Stimulated activated CD4-positive, alpha-beta T cell treated with anti-CD3 and anti-CD28 coated beads, Interleukin-4, amount 100 ng/mL, for 4 hours (primary cell): ENCODE measurements around the gene AIF1L.
"Not testable (repeated sequence)": the region's sequence is repeated elsewhere in the genome, so short reads cannot be mapped to it uniquely, and the experiment has no call there.

Experiments used
- DNase-seq, 2 experiments: peaks; one replicate each; pipeline ENCODE4 v3.0.0-alpha.2; 2020

The AIF1L gene

GRCh38 chr9:131099845-131100244 is 3.5 kb downstream of the AIF1L start:
- DNase-seq = not testable (repeated sequence)

- no peak for DNase-seq
These were observed 4.1 kb downstream of the AIF1L start for GRCh38 chr9:131100445-131100844.

- DNase-seq = no peak
These were observed 5.1 kb downstream of the AIF1L start for GRCh38 chr9:131101207-131101964.

DNA sequence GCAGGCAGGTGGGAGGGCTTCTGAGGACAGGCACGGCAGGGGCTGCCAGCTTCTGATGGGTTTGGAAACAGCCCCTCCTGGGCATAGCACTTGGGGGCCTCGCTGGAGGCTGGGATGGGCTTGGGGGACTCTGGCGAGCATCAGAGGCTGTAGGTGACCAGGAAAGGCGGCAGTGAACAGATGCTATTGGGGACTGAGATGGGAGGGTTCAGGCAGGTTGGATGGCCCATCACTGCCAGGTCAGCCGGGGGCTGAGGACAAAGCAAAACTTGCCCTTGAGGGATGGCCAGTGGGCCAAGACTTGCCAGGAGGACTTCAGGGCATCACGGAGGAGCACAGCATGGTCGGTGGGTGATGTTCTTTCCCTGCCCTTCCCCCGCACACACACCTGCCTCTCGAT is 6.7 kb downstream of the AIF1L start:
- no peak for DNase-seq

DNA sequence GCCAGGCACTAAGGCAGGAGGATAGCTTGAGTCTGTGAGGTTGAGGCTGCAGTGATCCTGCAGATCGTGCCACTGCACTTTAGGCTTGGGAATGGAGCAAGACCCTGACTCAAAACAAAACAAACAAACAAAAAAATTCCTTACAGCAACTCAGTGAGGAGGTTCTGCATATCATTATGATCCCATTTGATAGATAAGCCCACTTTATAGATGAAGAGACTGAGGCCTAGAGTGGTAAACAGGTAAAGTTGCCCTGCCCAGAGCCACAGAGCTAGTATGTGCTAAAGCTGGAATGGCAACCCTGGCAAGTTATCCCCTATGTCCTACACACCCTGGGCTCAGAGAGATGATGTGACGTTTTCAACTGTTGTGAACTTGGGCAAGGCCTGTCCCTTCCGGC is 7.2 kb downstream of the AIF1L start:
- DNase-seq = no peak

DNA sequence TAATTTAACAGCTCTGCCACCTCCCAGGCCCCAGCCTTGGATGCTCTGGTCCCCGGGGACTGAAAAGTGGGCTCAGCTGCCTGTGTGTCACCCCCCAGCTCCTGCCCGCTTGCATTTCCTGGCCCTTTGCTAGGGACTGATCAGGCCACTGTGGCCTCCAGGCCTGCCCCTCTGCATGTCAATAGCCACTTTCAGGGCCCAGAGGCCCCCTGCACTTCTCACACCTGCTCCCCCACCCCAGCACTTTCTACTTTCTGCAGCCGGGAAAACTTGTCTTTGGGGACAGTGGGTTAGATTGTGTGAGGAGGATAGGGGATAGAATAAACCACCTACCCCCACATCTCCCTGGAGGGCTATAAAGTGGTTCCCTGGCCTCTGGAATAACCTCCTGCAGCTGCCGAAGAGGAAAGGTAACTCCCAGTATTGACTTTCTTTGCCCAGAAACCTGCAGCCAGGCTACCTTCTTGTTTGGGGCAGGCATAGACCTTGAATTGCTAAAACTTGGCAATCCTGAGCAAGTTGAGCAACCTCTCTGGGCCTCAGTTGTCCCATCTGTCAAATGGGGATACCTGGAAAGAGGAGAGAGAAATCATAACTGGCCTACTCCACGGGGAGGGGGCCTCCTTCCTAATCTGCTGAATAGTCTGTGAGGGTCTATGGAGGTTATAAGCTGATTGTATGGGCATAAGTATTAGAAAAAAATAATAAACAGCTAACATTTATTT is 7.8 kb downstream of the AIF1L start:
- no peak for DNase-seq

GRCh38 chr9:131105952-131106351 is 9.6 kb downstream of the AIF1L start:
- no peak for DNase-seq

DNA sequence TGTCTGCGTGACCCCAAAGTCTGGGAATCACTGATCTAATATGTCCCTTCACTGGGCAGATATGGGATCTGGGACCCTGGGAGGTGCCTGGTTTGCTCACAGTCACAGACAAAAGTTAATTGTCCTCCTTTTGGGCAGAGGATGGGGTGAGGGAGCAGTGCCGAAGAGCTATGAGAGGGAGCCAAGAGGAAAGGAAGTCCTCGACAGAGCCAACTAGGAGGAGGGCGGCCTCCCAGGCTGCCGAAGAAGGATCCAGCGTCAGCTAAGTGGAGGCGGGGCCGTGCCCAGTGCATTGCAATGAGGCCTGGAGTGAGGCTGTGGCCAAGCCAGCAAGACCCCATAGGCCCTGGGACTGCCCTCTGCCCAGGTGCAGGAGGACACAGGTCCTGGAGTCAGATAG is 11.4 kb downstream of the AIF1L start:
- DNase-seq = no peak

- no peak for DNase-seq
These were observed 15.0 kb downstream of the AIF1L start for GRCh38 chr9:131111186-131111853.

DNA sequence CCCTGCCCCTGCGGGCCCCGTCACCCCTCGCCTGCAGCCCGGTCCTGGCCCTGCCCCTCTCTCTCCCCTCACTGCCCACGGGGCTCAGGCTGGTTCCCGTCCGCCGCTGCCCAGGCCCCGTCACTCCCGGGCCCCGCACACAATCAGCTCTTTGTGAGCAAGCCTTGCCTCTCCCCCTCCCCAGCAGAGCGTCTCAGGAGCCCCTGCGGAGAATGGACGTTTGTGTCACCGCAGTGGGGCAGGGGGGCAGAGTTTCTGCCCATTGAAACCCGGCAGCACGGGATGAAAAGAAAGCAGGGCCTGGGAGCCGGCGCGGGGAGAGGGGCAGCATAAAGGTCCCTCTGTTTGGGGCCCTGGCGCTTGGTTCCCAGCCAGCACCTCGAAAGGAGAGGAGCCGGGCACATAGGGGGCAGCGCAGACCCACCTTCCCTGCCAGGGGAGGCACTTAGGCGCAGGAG is 15.6 kb downstream of the AIF1L start:
- no peak for DNase-seq

DNA sequence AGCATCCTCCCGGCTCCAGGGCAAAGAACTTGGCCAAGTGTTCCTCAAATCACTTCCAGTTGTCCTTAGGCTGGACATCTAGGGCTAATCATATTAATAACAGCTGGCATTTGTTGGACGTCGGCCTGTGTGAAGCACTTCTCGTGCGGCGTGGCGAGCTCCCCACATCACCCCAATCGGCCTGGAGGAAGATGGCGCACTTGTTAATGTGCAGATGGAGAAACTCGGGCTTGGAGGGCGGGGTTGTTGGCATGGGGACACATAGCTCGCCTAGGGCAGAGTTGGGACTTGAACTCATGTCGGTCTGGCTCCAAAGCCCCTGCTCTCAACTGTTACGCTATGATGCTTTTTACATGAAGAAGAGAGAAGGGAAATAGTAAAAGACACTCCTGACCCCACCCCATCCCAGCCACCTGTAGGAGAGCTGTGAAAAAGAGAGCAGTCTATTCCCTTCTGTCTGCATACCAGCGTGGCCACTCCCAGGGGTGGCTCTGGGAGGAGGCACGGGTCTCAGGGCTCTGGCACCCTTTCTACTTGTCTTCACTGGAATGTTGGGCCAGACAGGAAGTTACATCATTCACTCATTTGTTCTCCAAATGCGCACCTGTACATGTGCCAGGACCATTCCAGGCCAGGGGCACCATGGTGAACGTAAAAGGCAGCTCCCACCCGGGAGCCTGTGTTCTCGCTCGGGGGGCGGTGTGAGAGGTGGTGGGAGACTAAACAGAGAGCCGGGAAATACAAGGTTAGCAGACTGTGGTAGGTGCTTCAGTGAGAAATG is 16.2 kb downstream of the AIF1L start:
- no peak for DNase-seq

- no peak for DNase-seq
These were observed 17.3 kb downstream of the AIF1L start for GRCh38 chr9:131113655-131114054.

DNA sequence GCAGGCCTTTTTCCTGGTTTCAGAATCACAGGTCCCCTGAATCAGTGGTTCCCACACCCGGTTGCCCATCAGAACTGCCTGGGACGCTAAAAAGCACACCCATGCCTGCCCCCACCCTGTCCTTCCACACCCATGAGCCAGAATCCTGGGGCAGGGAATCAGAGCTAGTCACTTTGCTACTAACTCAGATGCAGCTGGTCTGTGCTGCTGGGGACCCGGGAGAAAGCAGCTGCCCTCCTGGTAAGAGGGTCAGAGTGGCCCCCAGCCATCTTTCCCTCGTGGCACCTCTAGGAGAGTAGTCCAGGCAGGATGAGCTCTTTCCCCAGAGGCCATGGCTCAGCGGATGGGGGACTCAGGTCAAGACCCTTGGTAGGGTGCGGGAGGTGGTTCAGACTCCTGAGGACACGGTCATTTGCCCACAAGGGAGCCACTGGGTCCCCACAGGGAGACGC is 17.8 kb downstream of the AIF1L start:
- DNase-seq = no peak

DNA sequence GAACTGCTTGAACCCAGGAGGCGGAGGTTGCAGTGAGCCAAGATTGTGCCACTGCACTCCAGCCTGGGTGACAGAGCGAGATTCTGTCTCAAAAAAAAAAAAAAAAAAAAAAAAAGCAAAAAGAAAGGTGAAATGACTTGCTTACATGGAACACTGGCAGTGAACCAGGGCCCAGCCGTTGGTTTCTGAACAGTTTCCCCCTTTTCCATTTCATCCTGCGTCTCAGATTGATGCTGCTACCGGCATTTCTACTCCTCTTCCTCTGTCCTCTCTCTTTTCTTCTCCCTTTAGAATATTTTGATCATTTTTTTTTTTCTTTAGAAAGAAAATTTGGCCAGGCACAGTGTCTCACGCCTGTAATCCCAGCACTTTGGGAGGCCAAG is 19.0 kb downstream of the AIF1L start:
- DNase-seq = not testable (repeated sequence)

- no peak for DNase-seq
These were observed 20.2 kb downstream of the AIF1L start for GRCh38 chr9:131116281-131117120.

DNA sequence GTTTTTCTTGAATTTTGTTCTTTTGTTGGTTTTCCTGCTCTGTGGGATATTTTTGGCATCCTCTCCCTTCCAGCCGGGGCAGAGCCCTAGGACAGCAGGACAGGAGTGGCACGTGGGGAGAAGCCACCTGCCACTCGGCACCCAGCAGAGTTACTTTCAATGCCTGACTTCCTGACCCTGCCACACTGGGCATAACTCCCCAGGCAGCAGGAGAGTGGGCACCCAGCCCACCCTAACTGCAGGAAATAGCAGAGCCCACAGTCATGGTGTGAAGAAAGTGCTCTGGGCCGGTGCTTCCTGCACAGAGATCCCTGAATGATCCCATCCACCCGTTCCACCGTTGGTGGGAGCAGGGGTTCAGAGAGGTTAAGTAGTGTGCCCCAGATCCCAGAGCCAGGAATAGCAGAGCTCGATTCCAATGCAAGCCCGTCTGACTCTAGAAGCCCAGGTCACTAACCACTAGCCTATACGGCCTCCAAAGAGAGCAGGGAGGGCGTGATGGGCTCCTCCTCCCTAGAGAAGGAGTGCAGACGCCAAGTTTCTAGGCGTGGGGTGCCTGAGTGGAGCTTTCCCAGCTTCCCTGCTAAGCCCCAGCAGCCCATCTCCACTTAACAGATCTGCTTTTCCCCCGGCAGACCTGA is 20.9 kb downstream of the AIF1L start:
- DNase-seq = no peak

- DNase-seq = no peak
These were observed 21.4 kb downstream of the AIF1L start for GRCh38 chr9:131117762-131118145.

- no peak for DNase-seq
These were observed 23.3 kb downstream of the AIF1L start for GRCh38 chr9:131119600-131119999.

- no peak for DNase-seq
These were observed 24.4 kb downstream of the AIF1L start for GRCh38 chr9:131120620-131121228.

DNA sequence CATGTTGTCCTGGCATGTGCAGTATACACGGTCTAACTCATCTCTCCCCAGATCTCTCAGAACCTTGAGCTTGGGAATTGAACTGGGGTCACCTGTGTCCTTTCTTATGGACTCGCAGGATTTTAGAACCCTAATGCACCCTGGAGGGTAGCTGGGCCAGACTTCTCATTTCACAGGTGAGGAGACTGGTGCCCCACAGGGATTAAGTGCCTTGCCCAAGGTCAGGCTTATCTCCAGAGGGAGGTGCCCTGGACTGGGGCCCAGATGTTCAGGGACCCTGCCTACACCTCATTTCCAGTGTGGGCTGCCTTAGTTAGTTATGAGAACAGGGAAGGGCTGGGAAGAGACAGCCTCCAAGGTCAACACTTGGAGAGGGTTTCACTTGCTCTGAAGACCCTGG is 25.0 kb downstream of the AIF1L start:
- DNase-seq = no peak

DNA sequence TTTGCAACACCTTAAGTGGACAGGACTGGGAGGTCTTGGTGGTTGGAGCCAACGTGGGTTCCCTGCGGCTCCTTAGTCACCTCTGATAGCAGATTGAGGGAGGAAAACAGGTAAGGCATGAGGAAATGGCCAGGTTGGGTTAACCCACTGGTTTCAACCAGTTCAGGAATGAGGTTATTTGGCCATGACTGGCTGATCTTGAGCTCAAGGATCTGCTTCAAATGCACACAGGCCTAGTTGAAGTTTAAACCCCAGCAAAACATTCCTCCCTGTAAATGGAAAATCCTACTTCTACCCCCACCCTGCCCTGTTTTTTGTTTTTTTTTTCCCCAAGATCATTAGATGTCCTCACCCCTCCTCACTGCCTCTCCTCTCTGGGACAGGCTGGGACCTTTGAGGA is 25.8 kb downstream of the AIF1L start:
- no peak for DNase-seq
